ENCODE results near the gene ELMO2.

DNA sequence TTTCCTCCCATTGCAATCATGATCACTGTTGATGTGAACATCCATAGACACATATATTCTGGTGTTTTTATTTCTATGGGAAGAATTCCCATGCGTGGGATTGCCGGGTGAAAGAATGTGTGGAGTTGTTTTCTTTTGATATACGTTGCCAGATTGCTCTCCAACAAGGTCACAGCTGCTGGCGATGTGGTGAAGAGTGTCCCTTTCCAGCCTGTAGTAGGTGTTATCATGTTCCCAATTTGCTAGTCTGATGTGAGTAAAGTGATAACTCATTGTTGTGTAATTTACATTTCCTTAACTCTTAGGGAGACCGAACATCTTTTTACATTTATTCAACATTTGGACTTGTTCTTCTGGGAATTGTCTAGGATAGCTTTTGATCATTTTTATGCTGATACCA, 14.5 kb upstream of the ELMO2 start:
- TF ChIP-seq, protein P1, sequence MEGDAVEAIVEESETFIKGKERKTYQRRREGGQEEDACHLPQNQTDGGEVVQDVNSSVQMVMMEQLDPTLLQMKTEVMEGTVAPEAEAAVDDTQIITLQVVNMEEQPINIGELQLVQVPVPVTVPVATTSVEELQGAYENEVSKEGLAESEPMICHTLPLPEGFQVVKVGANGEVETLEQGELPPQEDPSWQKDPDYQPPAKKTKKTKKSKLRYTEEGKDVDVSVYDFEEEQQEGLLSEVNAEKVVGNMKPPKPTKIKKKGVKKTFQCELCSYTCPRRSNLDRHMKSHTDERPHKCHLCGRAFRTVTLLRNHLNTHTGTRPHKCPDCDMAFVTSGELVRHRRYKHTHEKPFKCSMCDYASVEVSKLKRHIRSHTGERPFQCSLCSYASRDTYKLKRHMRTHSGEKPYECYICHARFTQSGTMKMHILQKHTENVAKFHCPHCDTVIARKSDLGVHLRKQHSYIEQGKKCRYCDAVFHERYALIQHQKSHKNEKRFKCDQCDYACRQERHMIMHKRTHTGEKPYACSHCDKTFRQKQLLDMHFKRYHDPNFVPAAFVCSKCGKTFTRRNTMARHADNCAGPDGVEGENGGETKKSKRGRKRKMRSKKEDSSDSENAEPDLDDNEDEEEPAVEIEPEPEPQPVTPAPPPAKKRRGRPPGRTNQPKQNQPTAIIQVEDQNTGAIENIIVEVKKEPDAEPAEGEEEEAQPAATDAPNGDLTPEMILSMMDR (IDR thresholded peaks at IDR 0.05): no peak
- TF ChIP-seq POLR2A (IDR thresholded peaks at IDR 0.05): no peak
